Measurements from ENCODE around the gene FBXL20. TPM values are rescaled to one million over a fixed set of nuclear protein-coding genes. Genes with fewer than 3 reads are reported as not detected.

FBXL20 gene
- total RNA-seq, 1 experiment from 2014 or later = 17.2 TPM

- POLR2A ChIA-PET = interaction anchor here (3.8 kb wide), 1 partner anchor 37 kb away, joined by 16 read pairs; the partner anchor contains the start of gene RPL19
- intact Hi-C loops (cut with micrococcal nuclease) = loop anchor here (5.0 kb wide), 1 partner anchor 260 kb away; no protein-coding TSS in a partner anchor
- ATAC-seq = no peak
Observed at GRCh38 chr17:39236981-39237441, 164.4 kb downstream of the FBXL20 start.

More at GRCh38 chr17:39236981-39237441, 164.4 kb downstream of the FBXL20 start:
- no peak overlapping the region for H3K4me3 ChIP-seq (replicated peaks in 1 of 2; ENCODE audit: low read depth in 1 of 2, low read length in 2 of 2)
- H3K79me2 ChIP-seq (ENCODE audit: insufficient read depth, low read length) = no peaks in the 10 kb centered on the region
- no peak overlapping the region for H3K9ac ChIP-seq (ENCODE audit: low read length)
- no peak for DNase-seq (ENCODE audit: low read depth, low spot score)
- TF ChIP-seq EZH2phosphoT487 (IDR thresholded peaks at IDR 0.05; ENCODE audit: borderline replicate concordance) (no peak), POLR2AphosphoS5 (IDR thresholded peaks at IDR 0.05; ENCODE audit: low read depth, low read length) (no peak), ELF1 (IDR thresholded peaks at IDR 0.05; ENCODE audit: borderline replicate concordance, low read depth) (no peak), EZH2 (IDR thresholded peaks at IDR 0.05) (no peak), EGR1 (IDR thresholded peaks at IDR 0.05; ENCODE audit: low read depth) (no peak), CTCF (IDR thresholded peaks at IDR 0.05 in 2 of 3, conservative IDR thresholded peaks at IDR 0.05 in 1 of 3; ENCODE audit: borderline replicate concordance in 1 of 3, insufficient read depth in 1 of 3, low read depth in 2 of 3, low read length in 2 of 3) (no peak), MAX (IDR thresholded peaks at IDR 0.05) (no peak), CEBPB (IDR thresholded peaks at IDR 0.05; ENCODE audit: low read depth) (no peak), SIN3A (IDR thresholded peaks at IDR 0.05; ENCODE audit: low read depth) (no peak), POLR2A (IDR thresholded peaks at IDR 0.05; ENCODE audit: borderline replicate concordance, extremely low read depth, insufficient read depth, insufficient read length) (no peak), ZBTB33 (IDR thresholded peaks at IDR 0.05; ENCODE audit: extremely low read depth, insufficient replicate concordance, low read length) (no peak), REST (IDR thresholded peaks at IDR 0.05; ENCODE audit: low read depth) (no peak), RAD21 (IDR thresholded peaks at IDR 0.05; ENCODE audit: low read depth) (no peak), ZFX (IDR thresholded peaks at IDR 0.05) (no peak), CBX3 (IDR thresholded peaks at IDR 0.05; ENCODE audit: low read depth) (no peak)
- peaks cover 18 to 46% of the 10 kb centered on the region in 2 experiments for H3K4me1 ChIP-seq (ENCODE audit: control insufficient read depth in 1 of 2, insufficient read depth in 2 of 2, low read length in 2 of 2)
- no peaks in the 10 kb centered on the region for H4K20me1 ChIP-seq (ENCODE audit: insufficient read depth)
- no peaks in the 10 kb centered on the region for H3K36me3 ChIP-seq (ENCODE audit: control insufficient read depth in 1 of 2, insufficient read depth in 2 of 2, low read length in 2 of 2)
- RAD21 ChIA-PET (ENCODE audit: low non-redundant PET in 1 of 2, low total read pairs in 2 of 2, uncharacterized antibody in 2 of 2, unreplicated experiment in 2 of 2) = interaction anchor here in 1 of 2 experiments (0.6 to 1.1 kb wide), 2 partner anchors 30 to 67 kb away, joined by 3 to 4 read pairs; no protein-coding TSS in a partner anchor
- no peak overlapping the region for H3K27ac ChIP-seq (ENCODE audit: low read depth, low read length)
- no peaks in the 10 kb centered on the region for H3K9me2 ChIP-seq (ENCODE audit: insufficient read depth)
- CTCF ChIA-PET = interaction anchor here (0.8 to 6.8 kb wide), 9 partner anchors 8 to 385 kb away, joined by 3 to 60 read pairs (median 7); partner anchors contain the start of gene RPL19
- no peak overlapping the region for H3K4me2 ChIP-seq (ENCODE audit: low read length)
- H2AFZ ChIP-seq (ENCODE audit: low read depth, low read length, poor library complexity, severe bottlenecking) = no peak overlapping the region
- BruUV-seq (replicated peaks) = no TSS peak
- H3K9me3 ChIP-seq (ENCODE audit: control insufficient read depth in 1 of 2, insufficient read depth in 1 of 2, low read depth in 1 of 2, low read length in 2 of 2) = no peaks in the 10 kb centered on the region
- H3K27me3 ChIP-seq (ENCODE audit: insufficient read depth, low read length) = no peaks in the 10 kb centered on the region

Measured in HCT116 (cell line).